H1 (cell line): ENCODE measurements around the gene CCDC197. TPM values are rescaled to one million over a fixed set of nuclear protein-coding genes. Genes with fewer than 3 reads are reported as not detected.

Source experiments
- CTCF ChIA-PET: fragments of 300-600 bp; sonication (Branson Sonifier 250); formaldehyde crosslinking; loops from one replicate; lab custom pipeline; 2021; ENCODE audit not compliant: partially characterized antibody; lab: Charles Lee
- POLR2A ChIA-PET: fragments of 300-600 bp; sonication (Branson Sonifier 250); formaldehyde crosslinking; loops from one replicate; lab custom pipeline; 2021; ENCODE audit warnings: inconsistent platforms; ENCODE audit not compliant: partially characterized antibody; lab: Charles Lee
- DNase-seq, 2 experiments: peaks; one replicate each; pipeline versions ENCODE4 v3.0.0 to v3.0.0-alpha.2; 2010 to 2022; ENCODE audit warnings: low spot score in 2 of 2, low read depth in 1 of 2, mixed read lengths in 1 of 2
- FAIRE-seq: peaks from 2 replicates; lab custom pipeline; 2011; peaks lifted over from hg19 to GRCh38; lab: Jason Lieb, UNC
- H2AFZ ChIP-seq: 2 replicates; pipeline ENCODE4 v1.8.1; 2012; ENCODE audit warnings: low read length, inconsistent platforms
- H2AK5ac ChIP-seq: 2 replicates; pipeline ENCODE4 v1.6.1; 2013; ENCODE audit warnings: low read depth, low read length
- H2BK120ac ChIP-seq: replicated peaks from 2 replicates; pipeline ENCODE3; 2013; ENCODE audit warnings: low read depth, low read length, inconsistent platforms
- H2BK12ac ChIP-seq: 2 replicates; pipeline ENCODE4 v1.6.1; 2013; ENCODE audit warnings: low read depth, low read length
- H2BK15ac ChIP-seq: 2 replicates; pipeline ENCODE4 v1.6.1; 2013; ENCODE audit warnings: low read length
- H2BK20ac ChIP-seq: 2 replicates; pipeline ENCODE4 v1.6.1; 2013; ENCODE audit warnings: low read length
- H2BK5ac ChIP-seq: 2 replicates; pipeline ENCODE4 v1.6.1; 2013; ENCODE audit warnings: low read depth, low read length
- H3K14ac ChIP-seq: 2 replicates; pipeline ENCODE4 v1.6.1; 2013; ENCODE audit warnings: inconsistent platforms; ENCODE audit not compliant: insufficient read length
- H3K18ac ChIP-seq: 2 replicates; pipeline ENCODE4 v1.6.1; 2013; ENCODE audit warnings: low read length; ENCODE audit errors: extremely low read depth
- H3K23ac ChIP-seq: 2 replicates; pipeline ENCODE4 v1.6.1; 2013; ENCODE audit warnings: inconsistent platforms; ENCODE audit not compliant: insufficient read length
- H3K23me2 ChIP-seq: 2 replicates; pipeline ENCODE4 v1.6.1; 2013; ENCODE audit warnings: low read depth, low read length
- H3K27ac ChIP-seq: 2 replicates; pipeline ENCODE4 v1.6.1; 2011; ENCODE audit warnings: low read depth, low read length, inconsistent platforms
- H3K27me3 ChIP-seq, 4 experiments: replicated peaks in 1 of 4; 1 replicate in 1 of 4; 2 replicates in 3 of 4; pipeline versions ENCODE4 v1.6.1 to v1.8.1; 2011 to 2013; ENCODE audit warnings: low read length in 3 of 4, mild to moderate bottlenecking in 3 of 4, inconsistent platforms in 2 of 4, mixed read lengths in 2 of 4, moderate library complexity in 1 of 4; ENCODE audit not compliant: control insufficient read depth in 3 of 4, insufficient read depth in 3 of 4; ENCODE audit errors: extremely low read depth in 1 of 4
- H3K36me3 ChIP-seq, 4 experiments: 2 replicates each; pipeline versions ENCODE4 v1.6.1 to v1.8.1; 2011 to 2013; ENCODE audit warnings: mild to moderate bottlenecking in 4 of 4, low read length in 3 of 4, moderate library complexity in 2 of 4, control low read depth in 1 of 4, inconsistent platforms in 1 of 4; ENCODE audit not compliant: insufficient read depth in 4 of 4, control insufficient read depth in 2 of 4
- H3K4ac ChIP-seq: replicated peaks from 2 replicates; pipeline ENCODE3; 2013; ENCODE audit warnings: low read length, low read depth, mixed read lengths, inconsistent platforms; ENCODE audit not compliant: insufficient read length
- H3K4me1 ChIP-seq, 4 experiments: replicated peaks in 1 of 4; 1 replicate in 1 of 4; 2 replicates in 3 of 4; pipeline versions ENCODE4 v1.6.1 to v1.8.1; 2011 to 2013; ENCODE audit warnings: low read length in 3 of 4, inconsistent platforms in 2 of 4, mixed read lengths in 1 of 4; ENCODE audit not compliant: insufficient read depth in 4 of 4, control insufficient read depth in 3 of 4
- H3K4me2 ChIP-seq, 2 experiments: 2 replicates each; pipeline versions ENCODE4 v1.6.1 to v1.8.1; 2011 to 2013; ENCODE audit warnings: low read depth in 2 of 2, low read length in 2 of 2, control low read depth in 1 of 2, inconsistent platforms in 1 of 2, mild to moderate bottlenecking in 1 of 2; ENCODE audit not compliant: insufficient read depth in 1 of 2
- H3K4me3 ChIP-seq, 4 experiments: fragments of 200-600, 300-600 bp in 1 of 4; sonication (generic), shearing (Covaris generic), sonication (Bioruptor Twin) in 1 of 4; 2 replicates each; pipeline versions ENCODE4 v1.5.1 to v1.8.1; 2011 to 2016; ENCODE audit warnings: low read length in 4 of 4, low read depth in 3 of 4, control low read depth in 2 of 4, inconsistent platforms in 2 of 4, mild to moderate bottlenecking in 2 of 4, mixed read lengths in 1 of 4, moderate library complexity in 1 of 4; ENCODE audit not compliant: insufficient read depth in 2 of 4; ENCODE audit errors: extremely low read depth in 1 of 4
- H3K56ac ChIP-seq: replicated peaks from 2 replicates; pipeline ENCODE3; 2013; ENCODE audit warnings: low read depth, mild to moderate bottlenecking, mixed read lengths, low read length, inconsistent platforms; ENCODE audit not compliant: insufficient read length
- H3K79me1 ChIP-seq: 2 replicates; pipeline ENCODE4 v1.6.1; 2013; ENCODE audit warnings: low read depth, low read length, control low read depth
- H3K79me2 ChIP-seq, 2 experiments: 2 replicates each; pipeline versions ENCODE4 v1.6.1 to v1.8.1; 2012 to 2013; ENCODE audit warnings: low read length in 2 of 2, mild to moderate bottlenecking in 2 of 2, inconsistent platforms in 1 of 2; ENCODE audit not compliant: insufficient read depth in 2 of 2, control insufficient read depth in 1 of 2
- H3K9ac ChIP-seq, 4 experiments: replicated peaks in 1 of 4; 1 replicate in 1 of 4; 2 replicates in 3 of 4; pipeline versions ENCODE4 v1.6.1 to v1.8.1; 2011 to 2013; ENCODE audit warnings: low read depth in 3 of 4, low read length in 3 of 4, control low read depth in 2 of 4, mild to moderate bottlenecking in 2 of 4, moderate library complexity in 2 of 4, inconsistent platforms in 1 of 4; ENCODE audit errors: extremely low read depth in 1 of 4
- H3K9me3 ChIP-seq, 2 experiments: 2 replicates each; pipeline versions ENCODE4 v1.6.1 to v1.8.1; 2012 to 2013; ENCODE audit warnings: mild to moderate bottlenecking in 2 of 2, moderate library complexity in 2 of 2, control low read depth in 1 of 2, inconsistent platforms in 1 of 2, low read depth in 1 of 2, low read length in 1 of 2, mixed read lengths in 1 of 2; ENCODE audit not compliant: insufficient read depth in 2 of 2
- H4K20me1 ChIP-seq, 2 experiments: replicated peaks in 1 of 2; 2 replicates each; pipeline versions ENCODE3 to v1.8.1; 2011 to 2013; ENCODE audit warnings: inconsistent platforms in 2 of 2, low read length in 2 of 2, mild to moderate bottlenecking in 1 of 2; ENCODE audit not compliant: insufficient read depth in 2 of 2, control insufficient read depth in 1 of 2
- H4K5ac ChIP-seq: 2 replicates; pipeline ENCODE4 v1.6.1; 2013; ENCODE audit warnings: low read length, low read depth, mixed read lengths, inconsistent platforms; ENCODE audit not compliant: insufficient read length
- H4K8ac ChIP-seq: 2 replicates; pipeline ENCODE4 v1.8.0; 2013; ENCODE audit warnings: mild to moderate bottlenecking, moderate library complexity, low read length, inconsistent platforms; ENCODE audit not compliant: insufficient read depth; ENCODE audit errors: extremely low read depth
- H4K91ac ChIP-seq: replicated peaks from 2 replicates; pipeline ENCODE3; 2013; ENCODE audit warnings: low read length, mixed read lengths, inconsistent platforms; ENCODE audit not compliant: insufficient read length
- ATF3 ChIP-seq: IDR thresholded peaks from 2 replicates; pipeline ENCODE4 v1.6.1; 2011; ENCODE audit warnings: low read depth, mild to moderate bottlenecking, low read length; ENCODE audit not compliant: insufficient read depth
- HDAC6 ChIP-seq: IDR thresholded peaks from one replicate; pipeline ENCODE4 v1.7.1; 2012; ENCODE audit warnings: low read depth, mild to moderate bottlenecking, inconsistent platforms, low read length, moderate library complexity
- JUND ChIP-seq: IDR thresholded peaks from 2 replicates; pipeline ENCODE4 v1.6.1; 2011; ENCODE audit warnings: mild to moderate bottlenecking, improper control_type of control experiment, low read length
- RAD21 ChIP-seq, 2 experiments: IDR thresholded peaks in 1 of 2; conservative IDR thresholded peaks in 1 of 2; 2 replicates each; pipeline ENCODE4 v1.6.1; 2011; ENCODE audit warnings: low read depth in 2 of 2, low read length in 2 of 2, improper control_type of control experiment in 1 of 2, inconsistent platforms in 1 of 2, mild to moderate bottlenecking in 1 of 2, moderate library complexity in 1 of 2
- RNF2 ChIP-seq: fragments of 200-900, 300-1000 bp; sonication (generic); IDR thresholded peaks from 2 replicates; pipeline ENCODE4 v1.7.1; 2016; ENCODE audit warnings: borderline replicate concordance, low read depth, mild to moderate bottlenecking, antibody characterized with exemption, low read length; ENCODE audit not compliant: poor library complexity, severe bottlenecking; ENCODE audit errors: missing control alignments
- TAF7 ChIP-seq: optimal IDR thresholded peaks from 2 replicates; pipeline ENCODE3; 2011; ENCODE audit warnings: low read depth, mild to moderate bottlenecking, inconsistent platforms, low read length, moderate library complexity, borderline replicate concordance
- WGBS, 2 experiments: shearing (Covaris generic) in 1 of 2; methylation state at CpG; one replicate each; pipeline versions ENCODE4 v1.1.6 to v1.1.7; 2013 to 2015; ENCODE audit warnings: low lambda C conversion rate in 2 of 2, mixed read lengths in 2 of 2, inconsistent platforms in 1 of 2, low coverage in 1 of 2, missing lambda C conversion rate in 1 of 2; ENCODE audit not compliant: insufficient replicate concordance in 2 of 2, insufficient coverage in 1 of 2, insufficient read length in 1 of 2; ENCODE audit errors: extremely low coverage in 1 of 2, missing lambda C conversion rate in 1 of 2; 5-methylcytosine and 5-hydroxymethylcytosine counted together
- polyA plus RNA-seq, 7 experiments: library from polyadenylated mRNA; depleted of rRNA in 3 of 7; stranded (reverse) in 5 of 7; unstranded in 2 of 7; fragments of >200 nt in 5 of 7; fragments of 200-250 nt in 2 of 7; gene quantifications; 1 replicate in 5 of 7; 2 replicates in 1 of 7; 4 replicates in 1 of 7; pipeline versions ENCODE4 v1.2.1 to v1.2.3, GENCODE V29; 2011 to 2013; ENCODE audit warnings: missing spikeins in 2 of 7, mixed read lengths in 2 of 7
- total RNA-seq: library from RNA; stranded (reverse); fragmentation: NEBNext Ultra II Directional; extraction: Animal tissue kit (Norgen Biotek cat#: 25700); gene quantifications from 2 replicates; pipeline ENCODE4 v1.2.1, GENCODE V29; 2021

Gene CCDC197
- total and polyA plus RNA-seq, 2 of the 8 experiments (the other 6 are each of a cell fraction or from before 2014, with no cell fraction given) = not detected

GRCh38 chr14:94011795-94012194 lies 14.7 kb downstream of the CCDC197 start:
- no peak overlapping the region for H2AK5ac ChIP-seq
- H3K56ac ChIP-seq = no peak overlapping the region
- H3K4me3 ChIP-seq = no peak overlapping the region
- H4K8ac ChIP-seq = no peak overlapping the region
- H3K18ac ChIP-seq = no peak overlapping the region
- no peaks in the 10 kb centered on the region for H3K79me1 ChIP-seq
- H3K4me1 ChIP-seq = no peaks in the 10 kb centered on the region; a peak in 1 of 7 replicates
- H3K4me2 ChIP-seq = no peak overlapping the region
- no peaks in the 10 kb centered on the region for H3K9me3 ChIP-seq
- no peak overlapping the region for H2BK15ac ChIP-seq
- H3K4ac ChIP-seq = no peak overlapping the region
- H3K36me3 ChIP-seq = no peaks in the 10 kb centered on the region
- no peaks in the 10 kb centered on the region; the same call in 1 of the 2 replicates for H3K23me2 ChIP-seq
- POLR2A ChIA-PET = no interaction called here
- H2AFZ ChIP-seq = no peak overlapping the region
- H4K91ac ChIP-seq = no peak overlapping the region
- H2BK5ac ChIP-seq = no peak overlapping the region
- DNase-seq = no peak
- H2BK12ac ChIP-seq = no peak overlapping the region
- H3K27ac ChIP-seq = no peak overlapping the region
- H3K14ac ChIP-seq = no peak overlapping the region
- peaks cover 0 to 2% (median 0%) of the 10 kb centered on the region in 4 experiments; a peak in 1 of 7 replicates for H3K27me3 ChIP-seq
- WGBS, 2 experiments = 70% methylated on average over 2 of the region's 2 CpGs; no CpG with 5 or more reads in 1 of the 2 experiments
- H2BK120ac ChIP-seq = no peak overlapping the region
- no peak overlapping the region for H3K23ac ChIP-seq
- TF ChIP-seq JUND = no peak
- TF ChIP-seq RNF2 = no peak
- TF ChIP-seq ATF3 = no peak
- TF ChIP-seq TAF7 = no peak
- no peak for TF ChIP-seq HDAC6
- no peak for TF ChIP-seq RAD21 (IDR thresholded peaks at IDR 0.05 in 1 of 2, conservative IDR thresholded peaks at IDR 0.05 in 1 of 2; ENCODE audit: low read depth in 2 of 2, low read length in 2 of 2)
- TF ChIP-seq, all 59 proteins: peak for 0
- H2BK20ac ChIP-seq = no peak overlapping the region
- FAIRE-seq = no peak
- H3K79me2 ChIP-seq = no peaks in the 10 kb centered on the region
- no peaks in the 10 kb centered on the region for H4K20me1 ChIP-seq
- CTCF ChIA-PET = interaction anchor here (0.5 to 2.8 kb wide), 9 partner anchors 8 to 168 kb away, joined by 3 to 16 read pairs (median 4); partner anchors contain the start of gene OTUB2
- H4K5ac ChIP-seq = no peak overlapping the region
- no peak overlapping the region for H3K9ac ChIP-seq
